Natural killer cell (primary cell): Measurements from ENCODE around the gene ATXN3. TPM values are rescaled to one million over a fixed set of nuclear protein-coding genes. Genes with fewer than 3 reads are reported as not detected.

Experiments
- ATAC-seq, 3 donors: fragments of 150-1000 bp in 2 of 3; fragments of 200-7000 bp in 1 of 3; cut with Tn5 transposase; 1 replicate in 1 of 3; 2 replicates in 2 of 3; pipeline ENCODE4 v1.10.0; 2021; ENCODE audit warnings: mild to moderate bottlenecking in 2 of 3, moderate library complexity in 2 of 3
- DNase-seq, 2 donors: peaks; one replicate each; pipeline versions ENCODE4 v3.0.0 to v3.0.0-alpha.2; 2013 to 2021; ENCODE audit warnings: mixed read lengths in 1 of 2
- H3K27ac ChIP-seq: one replicate; pipeline ENCODE4 v1.5.1; 2013; ENCODE audit warnings: mild to moderate bottlenecking, low read length
- H3K27me3 ChIP-seq: one replicate; pipeline ENCODE4 v1.6.1; 2013; ENCODE audit warnings: low read length; ENCODE audit not compliant: control insufficient read depth, insufficient read depth
- H3K36me3 ChIP-seq: one replicate; pipeline ENCODE4 v1.6.1; 2013; ENCODE audit warnings: low read length; ENCODE audit not compliant: control insufficient read depth, insufficient read depth
- H3K4me1 ChIP-seq: one replicate; pipeline ENCODE4 v1.6.1; 2013; ENCODE audit warnings: low read length; ENCODE audit not compliant: control insufficient read depth, insufficient read depth
- H3K4me3 ChIP-seq: one replicate; pipeline ENCODE4 v1.5.1; 2013; ENCODE audit warnings: low read length
- H3K9me3 ChIP-seq: one replicate; pipeline ENCODE4 v1.6.1; 2013; ENCODE audit warnings: low read length; ENCODE audit not compliant: control insufficient read depth, insufficient read depth
- H3K27ac Mint-ChIP-seq, 2 donors: one replicate each; pipeline ENCODE4 v1.8.0; 2022; ENCODE audit warnings: mild to moderate bottlenecking in 2 of 2, mixed read lengths in 2 of 2, moderate library complexity in 1 of 2
- H3K27me3 Mint-ChIP-seq, 2 donors: one replicate each; pipeline ENCODE4 v1.8.0; 2022; ENCODE audit warnings: low read depth in 2 of 2, mixed read lengths in 2 of 2
- H3K36me3 Mint-ChIP-seq: one replicate; pipeline ENCODE4 v1.8.0; 2022; ENCODE audit warnings: mixed read lengths
- H3K4me1 Mint-ChIP-seq, 2 donors: one replicate each; pipeline ENCODE4 v1.8.0; 2022; ENCODE audit warnings: mixed read lengths in 2 of 2
- H3K4me3 Mint-ChIP-seq: one replicate; pipeline ENCODE4 v1.8.0; 2022; ENCODE audit warnings: mild to moderate bottlenecking, moderate library complexity, mixed read lengths
- H3K9me3 Mint-ChIP-seq, 2 donors: one replicate each; pipeline ENCODE4 v1.8.0; 2022; ENCODE audit warnings: mixed read lengths in 2 of 2
- CTCF ChIP-seq: fragments of 200-600 bp; IDR thresholded peaks from one replicate; pipeline ENCODE4 v1.8.0; 2022; ENCODE audit warnings: antibody characterized with exemption
- WGBS: methylation state at CpG from one replicate; pipeline ENCODE4 v1.1.7; 2013; ENCODE audit warnings: missing lambda C conversion rate; ENCODE audit not compliant: insufficient coverage; 5-methylcytosine and 5-hydroxymethylcytosine counted together
- intact Hi-C: fragments of 100-400 bp; cut with micrococcal nuclease; formaldehyde crosslinking; loops from one replicate; pipeline ENCODE4 v1.14.2; 2022
- total RNA-seq, 4 donors: library from RNA; stranded (reverse); fragments of 120-200 nt in 1 of 4; gene quantifications; one replicate each; pipeline versions ENCODE4 v1.2.3 to v1.2.4, GENCODE V29; 2013 to 2022

Gene ATXN3
- total RNA-seq, 3 donors from 2014 or later (not counting 1 experiment from before 2014, with no cell fraction given): 26.7 to 40.5 (median 30.7) TPM

GRCh38 chr14:92039063-92039718, 67.2 kb downstream of the ATXN3 start:
- H3K27ac Mint-ChIP-seq: peak overlapping the region; percentile 98
- peaks cover 45 to 48% of the 10 kb centered on the region in 2 donors for H3K4me1 Mint-ChIP-seq
- peak overlapping the region; percentile 62 for H3K4me3 ChIP-seq
- TF ChIP-seq CTCF: no peak
- H3K36me3 ChIP-seq: no peaks in the 10 kb centered on the region
- H3K4me3 Mint-ChIP-seq: peak overlapping the region; percentile 95
- no peaks in the 10 kb centered on the region for H3K27me3 ChIP-seq
- H3K4me1 ChIP-seq: peaks cover 11% of the 10 kb centered on the region
- WGBS: 0% methylated on average over 19 of the region's 22 CpGs
- H3K27ac ChIP-seq: peak overlapping the region; percentile 84
- intact Hi-C loops: loop anchor here (1.0 kb wide), 1 partner anchor 755 kb away; the partner anchor contains the start of gene GOLGA5
- no peaks in the 10 kb centered on the region for H3K27me3 Mint-ChIP-seq
- no peaks in the 10 kb centered on the region for H3K9me3 ChIP-seq
- peak in 2 of 3 donors; percentile 12 to 14 for ATAC-seq
- no peaks in the 10 kb centered on the region for H3K9me3 Mint-ChIP-seq
- DNase-seq: peak in 1 of 2 donors; percentile 47
- H3K36me3 Mint-ChIP-seq: no peaks in the 10 kb centered on the region

- Histone ChIP-seq H3K27ac (no peak overlapping the region), H3K36me3 (no peaks in the 10 kb centered on the region), H3K4me1 (peaks cover 11% of the 10 kb centered on the region), H3K27me3 (no peaks in the 10 kb centered on the region), H3K9me3 (no peaks in the 10 kb centered on the region), H3K4me3 (no peak overlapping the region)
- Mint-ChIP-seq H3K4me3 (peak overlapping the region; percentile 95), H3K27me3 (no peaks in the 10 kb centered on the region), H3K36me3 (no peaks in the 10 kb centered on the region), H3K27ac (peak overlapping the region; percentile 98), H3K4me1 (peaks cover 50 to 54% of the 10 kb centered on the region in 2 donors), H3K9me3 (no peaks in the 10 kb centered on the region)
- WGBS: 70% methylated on average over 3 of the region's 3 CpGs
- no peak for ATAC-seq
- TF ChIP-seq CTCF: no peak
- DNase-seq: no peak
- intact Hi-C loops: no loop called here
Observed at GRCh38 chr14:92037989-92038388, 68.4 kb downstream of the ATXN3 start.

GRCh38 chr14:92035890-92036289, 70.5 kb downstream of the ATXN3 start:
- intact Hi-C loops: no loop called here
- WGBS: 96% methylated on average over 1 of the region's 1 CpG
- Mint-ChIP-seq H3K27me3 (no peaks in the 10 kb centered on the region), H3K4me1 (peaks cover 49 to 54% of the 10 kb centered on the region in 2 donors), H3K36me3 (no peaks in the 10 kb centered on the region), H3K9me3 (no peaks in the 10 kb centered on the region), H3K4me3 (no peak overlapping the region), H3K27ac (no peak overlapping the region)
- DNase-seq (no peak), ATAC-seq (no peak)
- TF ChIP-seq CTCF: no peak
- Histone ChIP-seq H3K27me3 (no peaks in the 10 kb centered on the region), H3K4me1 (peaks cover 8% of the 10 kb centered on the region), H3K4me3 (no peak overlapping the region), H3K9me3 (no peaks in the 10 kb centered on the region), H3K27ac (no peak overlapping the region), H3K36me3 (peaks cover 10% of the 10 kb centered on the region)
